Effector memory CD8-positive, alpha-beta T cell (primary cell): Measurements from ENCODE around the gene RPS6KL1.
A peak's percentile ranks its signal among the peaks of the same experiment; 100 is the strongest.

Experiments used
- ATAC-seq: fragments of 150-1000 bp; cut with Tn5 transposase; replicated peaks from 2 replicates; pipeline ENCODE4 v1.10.0; 2021; ENCODE audit warnings: mild to moderate bottlenecking, moderate library complexity
- DNase-seq, 3 experiments: peaks; one replicate each; pipeline ENCODE4 v3.0.0; 2021
- H3K27ac Mint-ChIP-seq, 2 donors: one replicate each; pipeline ENCODE4 v1.8.0; 2022; ENCODE audit warnings: mild to moderate bottlenecking in 2 of 2, mixed read lengths in 2 of 2, moderate library complexity in 2 of 2
- H3K27me3 Mint-ChIP-seq, 2 donors: one replicate each; pipeline ENCODE4 v1.8.0; 2022; ENCODE audit warnings: mixed read lengths in 2 of 2
- H3K36me3 Mint-ChIP-seq: one replicate; pipeline ENCODE4 v1.8.0; 2022; ENCODE audit warnings: mild to moderate bottlenecking, moderate library complexity, mixed read lengths; ENCODE audit not compliant: insufficient read depth
- H3K4me1 Mint-ChIP-seq, 2 donors: one replicate each; pipeline ENCODE4 v1.8.0; 2022; ENCODE audit warnings: low read depth in 2 of 2, mixed read lengths in 2 of 2
- H3K4me3 Mint-ChIP-seq, 2 donors: one replicate each; pipeline ENCODE4 v1.8.0; 2022; ENCODE audit warnings: mild to moderate bottlenecking in 2 of 2, mixed read lengths in 2 of 2, moderate library complexity in 2 of 2
- H3K9me3 Mint-ChIP-seq, 2 donors: one replicate each; pipeline ENCODE4 v1.8.0; 2022; ENCODE audit warnings: mixed read lengths in 2 of 2

The RPS6KL1 gene

GRCh38 chr14:74948228-74949175, 25.4 kb upstream of the RPS6KL1 start:
- Mint-ChIP-seq H3K9me3 (no peaks in the 10 kb centered on the region), H3K4me1 (peaks cover 7 to 8% of the 10 kb centered on the region in 2 donors), H3K4me3 (no peak overlapping the region), H3K27ac (no peak overlapping the region), H3K36me3 (no peaks in the 10 kb centered on the region), H3K27me3 (peaks cover 14 to 30% of the 10 kb centered on the region in 2 donors)
- ATAC-seq (no peak), DNase-seq (no peak)

GRCh38 chr14:74947353-74948227, 24.5 kb upstream of the RPS6KL1 start:
- Mint-ChIP-seq H3K27ac (no peak overlapping the region), H3K4me3 (no peak overlapping the region), H3K36me3 (no peaks in the 10 kb centered on the region), H3K27me3 (peaks cover 10 to 21% of the 10 kb centered on the region in 2 donors), H3K4me1 (peaks cover 8 to 16% of the 10 kb centered on the region in 2 donors), H3K9me3 (no peaks in the 10 kb centered on the region)
- no peak for ATAC-seq
- DNase-seq: no peak

GRCh38 chr14:74946659-74947281, 23.7 kb upstream of the RPS6KL1 start:
- no peaks in the 10 kb centered on the region for H3K36me3 Mint-ChIP-seq
- ATAC-seq (no peak), DNase-seq (no peak)
- no peaks in the 10 kb centered on the region for H3K9me3 Mint-ChIP-seq
- peaks cover 13 to 21% of the 10 kb centered on the region in 2 donors for H3K4me1 Mint-ChIP-seq
- peak overlapping the region in 1 of 2 donors; percentile 71 for H3K27ac Mint-ChIP-seq
- no peak overlapping the region for H3K4me3 Mint-ChIP-seq
- H3K27me3 Mint-ChIP-seq: peaks cover 9 to 19% of the 10 kb centered on the region in 2 donors

GRCh38 chr14:74945852-74946658, 23.0 kb upstream of the RPS6KL1 start:
- Mint-ChIP-seq H3K27ac (peak overlapping the region; percentile 20 to 71), H3K36me3 (no peaks in the 10 kb centered on the region), H3K4me3 (peak overlapping the region; percentile 27 to 28), H3K9me3 (no peaks in the 10 kb centered on the region), H3K4me1 (peaks cover 19 to 24% of the 10 kb centered on the region in 2 donors), H3K27me3 (peaks cover 9 to 19% of the 10 kb centered on the region in 2 donors)
- peak; percentile 80 for ATAC-seq
- peak; percentile 73 to 77 (median 75) for DNase-seq

GRCh38 chr14:74945261-74945851, 22.3 kb upstream of the RPS6KL1 start:
- Mint-ChIP-seq H3K9me3 (no peaks in the 10 kb centered on the region), H3K4me1 (peaks cover 19 to 25% of the 10 kb centered on the region in 2 donors), H3K27me3 (peaks cover 6 to 16% of the 10 kb centered on the region in 2 donors), H3K27ac (no peak overlapping the region), H3K4me3 (no peak overlapping the region), H3K36me3 (no peaks in the 10 kb centered on the region)
- ATAC-seq: no peak
- no peak for DNase-seq

- H3K9me3 Mint-ChIP-seq: no peaks in the 10 kb centered on the region
- H3K4me3 Mint-ChIP-seq: peak overlapping the region; percentile 73 to 84
- DNase-seq (no peak), ATAC-seq (no peak)
- H3K27me3 Mint-ChIP-seq: no peaks in the 10 kb centered on the region
- H3K36me3 Mint-ChIP-seq: no peaks in the 10 kb centered on the region
- peaks cover 24 to 29% of the 10 kb centered on the region in 2 donors for H3K4me1 Mint-ChIP-seq
- H3K27ac Mint-ChIP-seq: peak overlapping the region; percentile 95 to 96
These were observed 19.5 kb upstream of the RPS6KL1 start for GRCh38 chr14:74942608-74943007.

- Mint-ChIP-seq H3K4me1 (peaks cover 24 to 29% of the 10 kb centered on the region in 2 donors), H3K27ac (peak overlapping the region; percentile 95 to 96), H3K4me3 (peak overlapping the region; percentile 73 to 84), H3K9me3 (no peaks in the 10 kb centered on the region), H3K27me3 (no peaks in the 10 kb centered on the region), H3K36me3 (no peaks in the 10 kb centered on the region)
- ATAC-seq (no peak), DNase-seq (no peak)
These were observed 19.1 kb upstream of the RPS6KL1 start for GRCh38 chr14:74942181-74942580.

- H3K27me3 Mint-ChIP-seq: no peaks in the 10 kb centered on the region
- H3K4me3 Mint-ChIP-seq: peak overlapping the region; percentile 73 to 84
- H3K4me1 Mint-ChIP-seq: peaks cover 24 to 29% of the 10 kb centered on the region in 2 donors
- peak; percentile 62 for ATAC-seq
- no peaks in the 10 kb centered on the region for H3K36me3 Mint-ChIP-seq
- DNase-seq: peak; percentile 23 to 38 (median 24)
- no peaks in the 10 kb centered on the region for H3K9me3 Mint-ChIP-seq
- H3K27ac Mint-ChIP-seq: peak overlapping the region; percentile 95 to 96
These were observed 18.6 kb upstream of the RPS6KL1 start for GRCh38 chr14:74941676-74942097.

- ATAC-seq: no peak
- Mint-ChIP-seq H3K4me3 (peak overlapping the region; percentile 73 to 84), H3K9me3 (no peaks in the 10 kb centered on the region), H3K27me3 (no peaks in the 10 kb centered on the region), H3K4me1 (peaks cover 17 to 22% of the 10 kb centered on the region in 2 donors), H3K27ac (peak overlapping the region; percentile 95 to 96), H3K36me3 (no peaks in the 10 kb centered on the region)
- no peak for DNase-seq
These were observed 18.0 kb upstream of the RPS6KL1 start for GRCh38 chr14:74940956-74941565.

GRCh38 chr14:74938531-74939495, 15.8 kb upstream of the RPS6KL1 start:
- Mint-ChIP-seq H3K4me1 (peaks cover 17 to 22% of the 10 kb centered on the region in 2 donors), H3K9me3 (no peaks in the 10 kb centered on the region), H3K4me3 (no peak overlapping the region), H3K36me3 (no peaks in the 10 kb centered on the region), H3K27me3 (peaks cover 3 to 12% of the 10 kb centered on the region in 2 donors), H3K27ac (no peak overlapping the region)
- no peak for DNase-seq
- no peak for ATAC-seq

- ATAC-seq: no peak
- no peak overlapping the region for H3K4me3 Mint-ChIP-seq
- H3K4me1 Mint-ChIP-seq: peaks cover 11 to 16% of the 10 kb centered on the region in 2 donors
- H3K9me3 Mint-ChIP-seq: no peaks in the 10 kb centered on the region
- H3K27me3 Mint-ChIP-seq: peaks cover 10 to 28% of the 10 kb centered on the region in 2 donors
- H3K27ac Mint-ChIP-seq: no peak overlapping the region
- H3K36me3 Mint-ChIP-seq: no peaks in the 10 kb centered on the region
- no peak for DNase-seq
These were observed 14.1 kb upstream of the RPS6KL1 start for GRCh38 chr14:74937171-74937570.
